GM21423 (cell line): ENCODE measurements around the gene PSMA7.

Experiments
- ATAC-seq: cut with Tn5 transposase; IDR thresholded peaks from one replicate; pipeline ENCODE4 v1.9.1; 2021; ENCODE audit warnings: mild to moderate bottlenecking, moderate library complexity; ENCODE audit not compliant: unreplicated experiment

PSMA7 gene

GRCh38 chr20:62172666-62173065, 29.5 kb upstream of the PSMA7 start:
- no peak for ATAC-seq

GRCh38 chr20:62171245-62171644, 28.1 kb upstream of the PSMA7 start:
- ATAC-seq, result no peak

- no peak for ATAC-seq
These were observed 27.3 kb upstream of the PSMA7 start for GRCh38 chr20:62170536-62170935.

GRCh38 chr20:62168890-62169435, 25.8 kb upstream of the PSMA7 start:
- ATAC-seq, result no peak

GRCh38 chr20:62168061-62168460, 24.9 kb upstream of the PSMA7 start:
- no peak for ATAC-seq

GRCh38 chr20:62167474-62167873, 24.3 kb upstream of the PSMA7 start:
- ATAC-seq, result no peak

GRCh38 chr20:62165762-62166399, 22.7 kb upstream of the PSMA7 start:
- ATAC-seq, result no peak

- ATAC-seq, result no peak
These were observed 21.9 kb upstream of the PSMA7 start for GRCh38 chr20:62164879-62165761.

GRCh38 chr20:62163986-62164762, 21.0 kb upstream of the PSMA7 start:
- no peak for ATAC-seq

- ATAC-seq, result no peak
These were observed 20.3 kb upstream of the PSMA7 start for GRCh38 chr20:62163485-62163865.

GRCh38 chr20:62162765-62163484, 19.7 kb upstream of the PSMA7 start:
- no peak for ATAC-seq

GRCh38 chr20:62161347-62161746, 18.2 kb upstream of the PSMA7 start:
- ATAC-seq, result no peak

- ATAC-seq, result no peak
These were observed 17.7 kb upstream of the PSMA7 start for GRCh38 chr20:62160876-62161275.

- no peak for ATAC-seq
These were observed 17.1 kb upstream of the PSMA7 start for GRCh38 chr20:62160253-62160652.

- ATAC-seq, result no peak
These were observed 16.6 kb upstream of the PSMA7 start for GRCh38 chr20:62159839-62160238.

- no peak for ATAC-seq
These were observed 15.9 kb upstream of the PSMA7 start for GRCh38 chr20:62159052-62159451.

GRCh38 chr20:62158541-62158940, 15.3 kb upstream of the PSMA7 start:
- ATAC-seq, result no peak

- no peak for ATAC-seq
These were observed 14.8 kb upstream of the PSMA7 start for GRCh38 chr20:62158088-62158400.

- no peak for ATAC-seq
These were observed 14.3 kb upstream of the PSMA7 start for GRCh38 chr20:62157387-62158087.
